H1 (cell line): Measurements from ENCODE around the gene WDR27. TPM values are rescaled to one million over a fixed set of nuclear protein-coding genes. Genes with fewer than 3 reads are reported as not detected.

Experiments
- CTCF ChIA-PET: fragments of 300-600 bp; sonication (Branson Sonifier 250); formaldehyde crosslinking; loops from one replicate; lab custom pipeline; 2021; ENCODE audit not compliant: partially characterized antibody; lab: Charles Lee
- POLR2A ChIA-PET: fragments of 300-600 bp; sonication (Branson Sonifier 250); formaldehyde crosslinking; loops from one replicate; lab custom pipeline; 2021; ENCODE audit warnings: inconsistent platforms; ENCODE audit not compliant: partially characterized antibody; lab: Charles Lee
- DNase-seq, 2 experiments: peaks; one replicate each; pipeline versions ENCODE4 v3.0.0 to v3.0.0-alpha.2; 2010 to 2022; ENCODE audit warnings: low spot score in 2 of 2, low read depth in 1 of 2, mixed read lengths in 1 of 2
- FAIRE-seq: peaks from 2 replicates; lab custom pipeline; 2011; peaks lifted over from hg19 to GRCh38; lab: Jason Lieb, UNC
- H2AFZ ChIP-seq: 2 replicates; pipeline ENCODE4 v1.8.1; 2012; ENCODE audit warnings: low read length, inconsistent platforms
- H2AK5ac ChIP-seq: 2 replicates; pipeline ENCODE4 v1.6.1; 2013; ENCODE audit warnings: low read depth, low read length
- H2BK120ac ChIP-seq: replicated peaks from 2 replicates; pipeline ENCODE3; 2013; ENCODE audit warnings: low read depth, low read length, inconsistent platforms
- H2BK12ac ChIP-seq: 2 replicates; pipeline ENCODE4 v1.6.1; 2013; ENCODE audit warnings: low read depth, low read length
- H2BK15ac ChIP-seq: 2 replicates; pipeline ENCODE4 v1.6.1; 2013; ENCODE audit warnings: low read length
- H2BK20ac ChIP-seq: 2 replicates; pipeline ENCODE4 v1.6.1; 2013; ENCODE audit warnings: low read length
- H2BK5ac ChIP-seq: 2 replicates; pipeline ENCODE4 v1.6.1; 2013; ENCODE audit warnings: low read depth, low read length
- H3K14ac ChIP-seq: 2 replicates; pipeline ENCODE4 v1.6.1; 2013; ENCODE audit warnings: inconsistent platforms; ENCODE audit not compliant: insufficient read length
- H3K18ac ChIP-seq: 2 replicates; pipeline ENCODE4 v1.6.1; 2013; ENCODE audit warnings: low read length; ENCODE audit errors: extremely low read depth
- H3K23ac ChIP-seq: 2 replicates; pipeline ENCODE4 v1.6.1; 2013; ENCODE audit warnings: inconsistent platforms; ENCODE audit not compliant: insufficient read length
- H3K23me2 ChIP-seq: 2 replicates; pipeline ENCODE4 v1.6.1; 2013; ENCODE audit warnings: low read depth, low read length
- H3K27ac ChIP-seq: 2 replicates; pipeline ENCODE4 v1.6.1; 2011; ENCODE audit warnings: low read depth, low read length, inconsistent platforms
- H3K27me3 ChIP-seq, 4 experiments: replicated peaks in 1 of 4; 1 replicate in 1 of 4; 2 replicates in 3 of 4; pipeline versions ENCODE4 v1.6.1 to v1.8.1; 2011 to 2013; ENCODE audit warnings: low read length in 3 of 4, mild to moderate bottlenecking in 3 of 4, inconsistent platforms in 2 of 4, mixed read lengths in 2 of 4, moderate library complexity in 1 of 4; ENCODE audit not compliant: control insufficient read depth in 3 of 4, insufficient read depth in 3 of 4; ENCODE audit errors: extremely low read depth in 1 of 4
- H3K36me3 ChIP-seq, 4 experiments: 2 replicates each; pipeline versions ENCODE4 v1.6.1 to v1.8.1; 2011 to 2013; ENCODE audit warnings: mild to moderate bottlenecking in 4 of 4, low read length in 3 of 4, moderate library complexity in 2 of 4, control low read depth in 1 of 4, inconsistent platforms in 1 of 4; ENCODE audit not compliant: insufficient read depth in 4 of 4, control insufficient read depth in 2 of 4
- H3K4ac ChIP-seq: replicated peaks from 2 replicates; pipeline ENCODE3; 2013; ENCODE audit warnings: low read length, low read depth, mixed read lengths, inconsistent platforms; ENCODE audit not compliant: insufficient read length
- H3K4me1 ChIP-seq, 4 experiments: replicated peaks in 1 of 4; 1 replicate in 1 of 4; 2 replicates in 3 of 4; pipeline versions ENCODE4 v1.6.1 to v1.8.1; 2011 to 2013; ENCODE audit warnings: low read length in 3 of 4, inconsistent platforms in 2 of 4, mixed read lengths in 1 of 4; ENCODE audit not compliant: insufficient read depth in 4 of 4, control insufficient read depth in 3 of 4
- H3K4me2 ChIP-seq, 2 experiments: 2 replicates each; pipeline versions ENCODE4 v1.6.1 to v1.8.1; 2011 to 2013; ENCODE audit warnings: low read depth in 2 of 2, low read length in 2 of 2, control low read depth in 1 of 2, inconsistent platforms in 1 of 2, mild to moderate bottlenecking in 1 of 2; ENCODE audit not compliant: insufficient read depth in 1 of 2
- H3K4me3 ChIP-seq, 4 experiments: fragments of 200-600, 300-600 bp in 1 of 4; sonication (generic), shearing (Covaris generic), sonication (Bioruptor Twin) in 1 of 4; 2 replicates each; pipeline versions ENCODE4 v1.5.1 to v1.8.1; 2011 to 2016; ENCODE audit warnings: low read length in 4 of 4, low read depth in 3 of 4, control low read depth in 2 of 4, inconsistent platforms in 2 of 4, mild to moderate bottlenecking in 2 of 4, mixed read lengths in 1 of 4, moderate library complexity in 1 of 4; ENCODE audit not compliant: insufficient read depth in 2 of 4; ENCODE audit errors: extremely low read depth in 1 of 4
- H3K56ac ChIP-seq: replicated peaks from 2 replicates; pipeline ENCODE3; 2013; ENCODE audit warnings: low read depth, mild to moderate bottlenecking, mixed read lengths, low read length, inconsistent platforms; ENCODE audit not compliant: insufficient read length
- H3K79me1 ChIP-seq: 2 replicates; pipeline ENCODE4 v1.6.1; 2013; ENCODE audit warnings: low read depth, low read length, control low read depth
- H3K79me2 ChIP-seq, 2 experiments: 2 replicates each; pipeline versions ENCODE4 v1.6.1 to v1.8.1; 2012 to 2013; ENCODE audit warnings: low read length in 2 of 2, mild to moderate bottlenecking in 2 of 2, inconsistent platforms in 1 of 2; ENCODE audit not compliant: insufficient read depth in 2 of 2, control insufficient read depth in 1 of 2
- H3K9ac ChIP-seq, 4 experiments: replicated peaks in 1 of 4; 1 replicate in 1 of 4; 2 replicates in 3 of 4; pipeline versions ENCODE4 v1.6.1 to v1.8.1; 2011 to 2013; ENCODE audit warnings: low read depth in 3 of 4, low read length in 3 of 4, control low read depth in 2 of 4, mild to moderate bottlenecking in 2 of 4, moderate library complexity in 2 of 4, inconsistent platforms in 1 of 4; ENCODE audit errors: extremely low read depth in 1 of 4
- H3K9me3 ChIP-seq, 2 experiments: 2 replicates each; pipeline versions ENCODE4 v1.6.1 to v1.8.1; 2012 to 2013; ENCODE audit warnings: mild to moderate bottlenecking in 2 of 2, moderate library complexity in 2 of 2, control low read depth in 1 of 2, inconsistent platforms in 1 of 2, low read depth in 1 of 2, low read length in 1 of 2, mixed read lengths in 1 of 2; ENCODE audit not compliant: insufficient read depth in 2 of 2
- H4K20me1 ChIP-seq, 2 experiments: replicated peaks in 1 of 2; 2 replicates each; pipeline versions ENCODE3 to v1.8.1; 2011 to 2013; ENCODE audit warnings: inconsistent platforms in 2 of 2, low read length in 2 of 2, mild to moderate bottlenecking in 1 of 2; ENCODE audit not compliant: insufficient read depth in 2 of 2, control insufficient read depth in 1 of 2
- H4K5ac ChIP-seq: 2 replicates; pipeline ENCODE4 v1.6.1; 2013; ENCODE audit warnings: low read length, low read depth, mixed read lengths, inconsistent platforms; ENCODE audit not compliant: insufficient read length
- H4K8ac ChIP-seq: 2 replicates; pipeline ENCODE4 v1.8.0; 2013; ENCODE audit warnings: mild to moderate bottlenecking, moderate library complexity, low read length, inconsistent platforms; ENCODE audit not compliant: insufficient read depth; ENCODE audit errors: extremely low read depth
- H4K91ac ChIP-seq: replicated peaks from 2 replicates; pipeline ENCODE3; 2013; ENCODE audit warnings: low read length, mixed read lengths, inconsistent platforms; ENCODE audit not compliant: insufficient read length
- CBX5 ChIP-seq: fragments of 300-800, 300-1000 bp; sonication (generic); IDR thresholded peaks from 2 replicates; pipeline ENCODE4 v1.7.1; 2016; ENCODE audit warnings: antibody characterized with exemption, low read length, low read depth
- CEBPB ChIP-seq: IDR thresholded peaks from 2 replicates; pipeline ENCODE4 v1.6.1; 2012; ENCODE audit warnings: low read depth, low read length
- CHD2 ChIP-seq: IDR thresholded peaks from 2 replicates; pipeline ENCODE4 v1.6.1; 2012; ENCODE audit warnings: low read length, improper control_type of control experiment
- CREB1 ChIP-seq: IDR thresholded peaks from 2 replicates; pipeline ENCODE4 v1.6.1; 2012; ENCODE audit warnings: inconsistent platforms
- JUND ChIP-seq: IDR thresholded peaks from 2 replicates; pipeline ENCODE4 v1.6.1; 2011; ENCODE audit warnings: mild to moderate bottlenecking, improper control_type of control experiment, low read length
- KDM4A ChIP-seq: IDR thresholded peaks from one replicate; pipeline ENCODE4 v1.7.1; 2012; ENCODE audit warnings: low read depth, mild to moderate bottlenecking, moderate library complexity, low read length, inconsistent platforms; ENCODE audit not compliant: severe bottlenecking
- SAP30 ChIP-seq: fragments of 300-600 bp; sonication (generic); IDR thresholded peaks from 2 replicates; pipeline ENCODE4 v1.7.1; 2012; ENCODE audit warnings: low read length, moderate library complexity, mild to moderate bottlenecking, inconsistent platforms; ENCODE audit not compliant: insufficient read depth, insufficient replicate concordance
- SP1 ChIP-seq: IDR thresholded peaks from 2 replicates; pipeline ENCODE4 v1.6.1; 2011; ENCODE audit warnings: low read depth, low read length
- TAF7 ChIP-seq: optimal IDR thresholded peaks from 2 replicates; pipeline ENCODE3; 2011; ENCODE audit warnings: low read depth, mild to moderate bottlenecking, inconsistent platforms, low read length, moderate library complexity, borderline replicate concordance
- TEAD4 ChIP-seq: IDR thresholded peaks from 2 replicates; pipeline ENCODE4 v1.6.1; 2012; ENCODE audit warnings: low read depth, low read length, inconsistent platforms, mixed read lengths
- WGBS, 2 experiments: shearing (Covaris generic) in 1 of 2; methylation state at CpG; one replicate each; pipeline versions ENCODE4 v1.1.6 to v1.1.7; 2013 to 2015; ENCODE audit warnings: low lambda C conversion rate in 2 of 2, mixed read lengths in 2 of 2, inconsistent platforms in 1 of 2, low coverage in 1 of 2, missing lambda C conversion rate in 1 of 2; ENCODE audit not compliant: insufficient replicate concordance in 2 of 2, insufficient coverage in 1 of 2, insufficient read length in 1 of 2; ENCODE audit errors: extremely low coverage in 1 of 2, missing lambda C conversion rate in 1 of 2; 5-methylcytosine and 5-hydroxymethylcytosine counted together
- polyA plus RNA-seq, 7 experiments: library from polyadenylated mRNA; depleted of rRNA in 3 of 7; stranded (reverse) in 5 of 7; unstranded in 2 of 7; fragments of >200 nt in 5 of 7; fragments of 200-250 nt in 2 of 7; gene quantifications; 1 replicate in 5 of 7; 2 replicates in 1 of 7; 4 replicates in 1 of 7; pipeline versions ENCODE4 v1.2.1 to v1.2.3, GENCODE V29; 2011 to 2013; ENCODE audit warnings: missing spikeins in 2 of 7, mixed read lengths in 2 of 7
- total RNA-seq: library from RNA; stranded (reverse); fragmentation: NEBNext Ultra II Directional; extraction: Animal tissue kit (Norgen Biotek cat#: 25700); gene quantifications from 2 replicates; pipeline ENCODE4 v1.2.1, GENCODE V29; 2021

WDR27 gene
- total and polyA plus RNA-seq, 2 of the 8 experiments (the other 6 are each of a cell fraction or from before 2014, with no cell fraction given), result 53.6 to 68.6 TPM

- Histone ChIP-seq H3K4me3 (no peak overlapping the region), H3K79me2 (no peaks in the 10 kb centered on the region), H3K4me2 (no peak overlapping the region), H3K18ac (no peak overlapping the region), H3K14ac (no peak overlapping the region), H4K91ac (no peak overlapping the region), H4K8ac (no peak overlapping the region), H2AK5ac (no peak overlapping the region), H3K23me2 (peaks cover 12% of the 10 kb centered on the region; the same call in 1 of the 2 replicates), H3K27me3 (no peaks in the 10 kb centered on the region), H3K23ac (no peak overlapping the region), H2BK15ac (no peak overlapping the region), H3K4ac (no peak overlapping the region), H3K4me1 (no peaks in the 10 kb centered on the region), H2AFZ (no peak overlapping the region), H3K36me3 (peaks cover 0 to 17% (median 8%) of the 10 kb centered on the region in 4 experiments; a peak in 4 of 8 replicates), H4K5ac (no peak overlapping the region), H3K9ac (no peak overlapping the region), H3K9me3 (no peaks in the 10 kb centered on the region), H3K56ac (no peak overlapping the region), H2BK120ac (no peak overlapping the region), H3K79me1 (no peaks in the 10 kb centered on the region), H3K27ac (no peak overlapping the region), H2BK12ac (no peak overlapping the region), H2BK20ac (no peak overlapping the region), H2BK5ac (no peak overlapping the region), H4K20me1 (peaks cover 0 to 2% of the 10 kb centered on the region in 2 experiments)
- TF ChIP-seq CHD2 (no peak), TEAD4 (no peak), CREB1 (no peak), SAP30 (no peak), JUND (no peak), CEBPB (no peak), TAF7 (no peak), SP1 (no peak), CBX5 (no peak), KDM4A (no peak)
- FAIRE-seq (no peak), DNase-seq (no peak)
- ChIA-PET CTCF (no interaction called here), POLR2A (no interaction called here)
- 97% methylated on average over 10 of the region's 10 CpGs; no CpG with 5 or more reads in 1 of the 2 experiments for WGBS, 2 experiments
These were observed 53.7 kb downstream of the WDR27 start for GRCh38 chr6:169648092-169648491.
